GM12878 (cell line): ENCODE data around the gene TMEM184C. TPM values are rescaled to one million over a fixed set of nuclear protein-coding genes. Genes with fewer than 3 reads are reported as not detected.

Source experiments
- ATAC-seq: fragments of 200-7000 bp; cut with Tn5 transposase; 3 replicates; pipeline ENCODE4 v1.9.1; 2020; ENCODE audit warnings: mild to moderate bottlenecking, moderate library complexity
- BruUV-seq: library from RNA; stranded (reverse); fragments of 400-500 nt; replicated peaks from 2 replicates; lab custom pipeline; 2021; lab: Mats Ljungman, UMichigan
- CTCF ChIA-PET: fragments of 300-600 bp; sonication (Branson Sonifier 250); formaldehyde crosslinking; extraction: SDS; loops from one replicate; lab custom pipeline; 2021; ENCODE audit warnings: inconsistent platforms; lab: Yijun Ruan, JAX
- POLR2A ChIA-PET: fragments of 350-600 bp; formaldehyde crosslinking; extraction: SDS; loops from one replicate; lab custom pipeline; 2021; ENCODE audit warnings: inconsistent platforms; lab: Charles Lee
- RAD21 ChIA-PET: fragments of 300-600 bp; sonication (Branson Sonifier 250); formaldehyde crosslinking; loops from one replicate; lab custom pipeline; 2023; ENCODE audit warnings: antibody characterized with exemption; ENCODE audit not compliant: unreplicated experiment; lab: Charles Lee
- SMC1A ChIA-PET: fragments of 300-600 bp; sonication (Branson Sonifier 250); formaldehyde crosslinking; loops from one replicate; lab custom pipeline; 2023; ENCODE audit not compliant: unreplicated experiment, uncharacterized antibody; lab: Charles Lee
- DNase-seq: peaks from one replicate; pipeline ENCODE4 v3.0.0-alpha.2; 2011; ENCODE audit warnings: low read depth, low spot score
- FAIRE-seq: peaks from 3 replicates; lab custom pipeline; 2011; peaks lifted over from hg19 to GRCh38; lab: Jason Lieb, UNC
- H2AFZ ChIP-seq: 2 replicates; pipeline ENCODE4 v1.6.0; 2011; ENCODE audit warnings: low read depth, low read length, control low read depth; ENCODE audit not compliant: control insufficient read depth
- H3K27ac ChIP-seq: 2 replicates; pipeline ENCODE4 v1.5.1; 2011; ENCODE audit warnings: control low read depth; ENCODE audit not compliant: control insufficient read depth, insufficient read depth
- H3K27me3 ChIP-seq, 2 experiments: replicated peaks in 1 of 2; 2 replicates each; pipeline versions ENCODE4 v1.6.0 to v1.6.1; 2011; ENCODE audit warnings: low read length in 1 of 2; ENCODE audit not compliant: control insufficient read depth in 2 of 2, insufficient read depth in 2 of 2
- H3K36me3 ChIP-seq, 2 experiments: 2 replicates each; pipeline ENCODE4 v1.5.1; 2011; ENCODE audit warnings: low read length in 1 of 2; ENCODE audit not compliant: control insufficient read depth in 2 of 2, insufficient read depth in 2 of 2
- H3K4me1 ChIP-seq: 2 replicates; pipeline ENCODE4 v1.6.1; 2011; ENCODE audit warnings: mild to moderate bottlenecking, low read length, moderate library complexity, mixed read lengths; ENCODE audit not compliant: control insufficient read depth, insufficient read depth
- H3K4me2 ChIP-seq: 2 replicates; pipeline ENCODE4 v1.6.0; 2011; ENCODE audit warnings: control low read depth; ENCODE audit not compliant: control insufficient read depth, insufficient read depth
- H3K4me3 ChIP-seq: fragments of 200-600 bp; sonication (generic); 2 replicates; pipeline ENCODE4 v1.5.1; 2016
- H3K79me2 ChIP-seq: 2 replicates; pipeline ENCODE4 v1.6.0; 2011; ENCODE audit warnings: low read length; ENCODE audit not compliant: control insufficient read depth, insufficient read depth
- H3K9ac ChIP-seq: 2 replicates; pipeline ENCODE4 v1.8.0; 2011; ENCODE audit warnings: low read length, control low read depth, mixed read lengths; ENCODE audit not compliant: control insufficient read depth, insufficient read depth
- H3K9me3 ChIP-seq: replicated peaks from 3 replicates; pipeline ENCODE4 v1.5.1; 2011; ENCODE audit warnings: mild to moderate bottlenecking, low read length; ENCODE audit not compliant: control insufficient read depth, insufficient read depth
- H4K20me1 ChIP-seq: 2 replicates; pipeline ENCODE4 v1.6.0; 2011; ENCODE audit not compliant: control insufficient read depth, insufficient read depth
- CEBPZ ChIP-seq: fragments of 150-350 bp; IDR thresholded peaks from 2 replicates; pipeline ENCODE4 v1.6.1; 2016; ENCODE audit warnings: low read depth, low read length
- CHD2 ChIP-seq: IDR thresholded peaks from 2 replicates; pipeline ENCODE4 v1.6.1; 2011; ENCODE audit warnings: low read depth, low read length, improper control_type of control experiment, borderline replicate concordance
- CREM ChIP-seq: IDR thresholded peaks from 2 replicates; pipeline ENCODE4 v1.6.1; 2014; ENCODE audit warnings: antibody characterized with exemption, low read depth
- FOXK2 ChIP-seq: fragments of 450-650 bp; IDR thresholded peaks from 2 replicates; pipeline ENCODE4 v1.6.1; 2017; ENCODE audit warnings: mild to moderate bottlenecking, moderate library complexity
- IRF3 ChIP-seq: fragments of 450-650 bp; IDR thresholded peaks from 2 replicates; pipeline ENCODE4 v1.6.1; 2014; ENCODE audit warnings: mild to moderate bottlenecking
- JUNB ChIP-seq: IDR thresholded peaks from 2 replicates; pipeline ENCODE4 v1.6.1; 2016; ENCODE audit warnings: antibody characterized with exemption, mild to moderate bottlenecking
- MLLT1 ChIP-seq: fragments of 450-650 bp; IDR thresholded peaks from 2 replicates; pipeline ENCODE4 v1.6.1; 2016; ENCODE audit warnings: mild to moderate bottlenecking
- PRDM15 ChIP-seq: fragments of 450-650 bp; formaldehyde crosslinking; IDR thresholded peaks from 2 replicates; pipeline ENCODE4 v1.4.0; 2020; ENCODE audit warnings: mild to moderate bottlenecking, moderate library complexity
- ZNF274 ChIP-seq: IDR thresholded peaks from one replicate; pipeline ENCODE4 v1.8.0; 2011; ENCODE audit not compliant: insufficient read length, insufficient read depth
- WGBS: methylation state at CpG from one replicate; pipeline ENCODE4 v1.1.6; 2016; ENCODE audit warnings: low lambda C conversion rate; ENCODE audit not compliant: insufficient replicate concordance, insufficient coverage; ENCODE audit errors: missing lambda C conversion rate; 5-methylcytosine and 5-hydroxymethylcytosine counted together
- in situ Hi-C: fragments of 300-500 bp; cut with MboI; formaldehyde crosslinking; loops from 9 replicates; pipeline ENCODE4 v1.14.3; 2018; ENCODE audit warnings: mixed read lengths
- intact Hi-C: fragments of 100-400 bp; cut with micrococcal nuclease; formaldehyde crosslinking; loops from one replicate; pipeline ENCODE4 v1.14.2; 2022; ENCODE audit not compliant: unreplicated experiment
- polyA plus RNA-seq, 11 experiments: library from polyadenylated mRNA; depleted of rRNA in 4 of 11; unstranded in 6 of 11; stranded (reverse) in 5 of 11; fragments of >200 nt; fragmentation: Nextera tagmentation in 4 of 11; fragmentation: Illumina TruSeq in 1 of 11; extraction: Ambion mirVana in 4 of 11; extraction: Trizol in 1 of 11; gene quantifications; 1 replicate in 1 of 11; 2 replicates in 10 of 11; pipeline versions ENCODE4 v1.2.1 to v1.2.3, GENCODE V29; 2011 to 2016; ENCODE audit warnings: inconsistent platforms in 2 of 11, missing spikeins in 2 of 11, low read depth in 1 of 11
- total RNA-seq, 4 experiments: library from RNA; depleted of rRNA in 3 of 4; stranded (reverse); fragments of >200 nt in 3 of 4; fragmentation: Illumina TruSeq in 1 of 4; extraction: Trizol in 1 of 4; gene quantifications; 2 replicates each; pipeline versions ENCODE4 v1.2.1 to v1.2.3, GENCODE V29; 2013 to 2021

TMEM184C gene
- total and polyA plus RNA-seq, 10 of the 15 experiments (the other 5 are each of a cell fraction or from before 2014, with no cell fraction given), result 3.4 to 22.6 (median 18.2) TPM

GRCh38 chr4:147597561-147597960, 19.6 kb upstream of the TMEM184C start:
- no peaks in the 10 kb centered on the region for H3K79me2 ChIP-seq
- no peaks in the 10 kb centered on the region; a peak in 1 of 4 replicates for H3K27me3 ChIP-seq
- H3K27ac ChIP-seq, result no peak overlapping the region
- no peak overlapping the region for H3K4me2 ChIP-seq
- no peaks in the 10 kb centered on the region for H3K4me1 ChIP-seq
- 2% methylated on average over 2 of the region's 2 CpGs for WGBS
- CTCF ChIA-PET, result interaction anchor here (1.0 to 10.3 kb wide), 5 partner anchors 9 to 437 kb away, joined by 4 to 105 read pairs (median 10); no protein-coding TSS in a partner anchor
- SMC1A ChIA-PET, result interaction anchor here (0.6 to 3.2 kb wide), 8 partner anchors 11 to 268 kb away, joined by 3 to 52 read pairs (median 3); partner anchors contain the start of gene TMEM184C
- in situ Hi-C loops (no loop called here), intact Hi-C loops (no loop called here)
- FAIRE-seq, result no peak
- H2AFZ ChIP-seq, result no peak overlapping the region
- no peak for DNase-seq
- H3K9ac ChIP-seq, result no peak overlapping the region
- POLR2A ChIA-PET, result no interaction called here
- H3K36me3 ChIP-seq, result no peaks in the 10 kb centered on the region
- no peak overlapping the region for H3K4me3 ChIP-seq
- no peak for ATAC-seq
- RAD21 ChIA-PET, result interaction anchor here (0.7 to 7.7 kb wide), 6 partner anchors 79 to 437 kb away, joined by 3 to 85 read pairs (median 3); no protein-coding TSS in a partner anchor
- no peaks in the 10 kb centered on the region for H4K20me1 ChIP-seq
- no TSS peak for BruUV-seq
- H3K9me3 ChIP-seq, result no peaks in the 10 kb centered on the region
- TF ChIP-seq MLLT1, result no peak
- TF ChIP-seq CEBPZ, result no peak
- no peak for TF ChIP-seq ZNF274
- TF ChIP-seq PRDM15 (CRISPR knock-in tag), result no peak
- TF ChIP-seq CREM, result no peak
- no peak for TF ChIP-seq FOXK2
- TF ChIP-seq IRF3, result no peak
- TF ChIP-seq JUNB, result no peak
- no peak for TF ChIP-seq CHD2
